Mesendoderm (in vitro differentiated cells): ENCODE results near the gene SHISA7.
"Not testable (repeated sequence)": the region's sequence is repeated elsewhere in the genome, so short reads cannot be mapped to it uniquely, and the experiment has no call there.

ENCODE experiments used
- DNase-seq: peaks from one replicate; pipeline ENCODE4 v3.0.0; 2013
- H2AK5ac ChIP-seq: 2 replicates; pipeline ENCODE4 v1.6.1; 2013; ENCODE audit warnings: low read length, inconsistent platforms
- H2BK120ac ChIP-seq: 2 replicates; pipeline ENCODE4 v1.6.1; 2013; ENCODE audit warnings: low read depth, mild to moderate bottlenecking, low read length, moderate library complexity, mixed read lengths
- H2BK15ac ChIP-seq: replicated peaks from 2 replicates; pipeline ENCODE4 v1.6.1; 2013; ENCODE audit warnings: low read depth, mild to moderate bottlenecking, moderate library complexity
- H2BK5ac ChIP-seq: 2 replicates; pipeline ENCODE4 v1.6.1; 2013; ENCODE audit warnings: low read length, inconsistent platforms
- H3K18ac ChIP-seq: 2 replicates; pipeline ENCODE4 v1.6.1; 2013; ENCODE audit warnings: mild to moderate bottlenecking, low read length, mixed read lengths
- H3K23ac ChIP-seq: one replicate; pipeline ENCODE4 v1.6.1; 2013; ENCODE audit warnings: low read length
- H3K27ac ChIP-seq: 2 replicates; pipeline ENCODE4 v1.5.1; 2013; ENCODE audit warnings: low read depth, mild to moderate bottlenecking, inconsistent platforms, low read length, moderate library complexity
- H3K27me3 ChIP-seq: 2 replicates; pipeline ENCODE4 v1.6.1; 2013; ENCODE audit warnings: low read length, control low read depth, mild to moderate bottlenecking, inconsistent platforms; ENCODE audit not compliant: insufficient read depth, poor library complexity
- H3K36me3 ChIP-seq: 2 replicates; pipeline ENCODE4 v1.6.1; 2013; ENCODE audit warnings: low read length, inconsistent platforms; ENCODE audit not compliant: control insufficient read depth, insufficient read depth
- H3K4ac ChIP-seq: one replicate; pipeline ENCODE4 v1.6.1; 2013; ENCODE audit warnings: low read depth, mild to moderate bottlenecking, low read length, moderate library complexity
- H3K4me1 ChIP-seq: 2 replicates; pipeline ENCODE4 v1.6.1; 2013; ENCODE audit warnings: low read depth, low read length, inconsistent platforms; ENCODE audit not compliant: control insufficient read depth
- H3K4me2 ChIP-seq: 2 replicates; pipeline ENCODE4 v1.6.1; 2013; ENCODE audit warnings: low read length
- H3K4me3 ChIP-seq: 2 replicates; pipeline ENCODE4 v1.5.1; 2013; ENCODE audit warnings: mild to moderate bottlenecking, low read length
- H3K56ac ChIP-seq: one replicate; pipeline ENCODE4 v1.6.1; 2013; ENCODE audit warnings: low read length
- H3K79me1 ChIP-seq: 2 replicates; pipeline ENCODE4 v1.6.1; 2013; ENCODE audit warnings: low read length, inconsistent platforms
- H3K79me2 ChIP-seq: 2 replicates; pipeline ENCODE4 v1.6.1; 2013; ENCODE audit warnings: mild to moderate bottlenecking, low read length; ENCODE audit not compliant: control insufficient read depth, insufficient read depth
- H3K9ac ChIP-seq: 2 replicates; pipeline ENCODE4 v1.6.1; 2013; ENCODE audit warnings: low read length, inconsistent platforms
- H4K5ac ChIP-seq: one replicate; pipeline ENCODE4 v1.6.1; 2013; ENCODE audit warnings: low read length
- H4K8ac ChIP-seq: one replicate; pipeline ENCODE4 v1.6.1; 2013; ENCODE audit warnings: low read depth, mild to moderate bottlenecking, control low read depth, low read length, moderate library complexity
- WGBS: extraction: QIAGEN DNeasy Blood & Tissue Kit; methylation state at CpG from one replicate; pipeline ENCODE4 v1.1.7; 2013; ENCODE audit warnings: low lambda C conversion rate, missing lambda C conversion rate; ENCODE audit not compliant: insufficient coverage; ENCODE audit errors: extremely low coverage; 5-methylcytosine and 5-hydroxymethylcytosine counted together

Gene SHISA7

DNA sequence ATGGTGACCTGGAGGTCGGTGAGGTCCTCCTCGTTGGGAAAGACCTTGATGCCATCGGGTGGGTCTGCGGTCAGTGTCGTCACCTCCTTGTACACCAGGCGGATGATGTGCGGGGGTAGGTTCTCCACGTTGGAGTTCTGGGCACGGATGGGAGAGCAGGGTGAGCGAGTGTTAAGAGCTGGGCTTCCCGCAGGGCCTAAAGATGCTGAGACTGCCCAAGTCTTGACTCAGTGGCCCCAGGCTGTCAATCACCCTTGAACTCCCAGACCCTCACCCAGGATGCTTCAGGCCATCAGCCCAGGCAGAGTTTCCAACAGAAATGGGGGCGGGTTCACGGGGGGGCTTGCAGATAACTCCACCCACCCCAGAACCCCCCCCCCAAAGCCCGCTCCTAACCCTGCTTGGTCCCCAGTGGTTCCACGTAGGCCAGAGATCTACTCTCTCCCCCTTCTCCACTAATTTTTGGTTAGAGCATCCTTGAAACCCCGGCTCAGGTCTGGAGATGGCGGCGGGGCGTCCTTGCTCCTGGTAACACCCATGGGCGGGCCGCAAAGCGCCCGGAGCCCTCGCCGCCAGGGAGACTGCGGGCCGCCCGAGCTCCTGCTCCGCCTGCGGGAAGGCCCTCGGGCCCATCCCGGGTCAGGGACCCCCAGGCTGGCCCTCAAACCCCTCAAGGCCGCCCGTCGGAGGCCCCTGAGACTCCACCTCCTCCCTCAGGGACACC, 36.1 kb downstream of the SHISA7 start:
- no CpG with 5 or more reads among the region's 35 CpGs for WGBS
- Histone ChIP-seq H3K27ac (peak overlapping the region; percentile 98), H3K27me3 (no peaks in the 10 kb centered on the region), H4K5ac (no peak overlapping the region), H3K79me1 (peaks cover 19% of the 10 kb centered on the region), H3K23ac (peak overlapping the region; percentile 91), H3K4me2 (peak overlapping the region; percentile 3), H3K9ac (peak overlapping the region; percentile 97), H3K36me3 (peaks cover 13% of the 10 kb centered on the region), H2BK15ac (no peak overlapping the region), H3K4me1 (peaks cover 10% of the 10 kb centered on the region), H2BK5ac (no peak overlapping the region), H3K4ac (peak overlapping the region; percentile 85), H2AK5ac (no peak overlapping the region), H3K18ac (peak overlapping the region; percentile 98), H4K8ac (no peak overlapping the region), H2BK120ac (peak overlapping the region; percentile 52), H3K4me3 (peak overlapping the region; percentile 91), H3K56ac (peak overlapping the region; percentile 93), H3K79me2 (peaks cover 28% of the 10 kb centered on the region)
- DNase-seq = no peak

DNA sequence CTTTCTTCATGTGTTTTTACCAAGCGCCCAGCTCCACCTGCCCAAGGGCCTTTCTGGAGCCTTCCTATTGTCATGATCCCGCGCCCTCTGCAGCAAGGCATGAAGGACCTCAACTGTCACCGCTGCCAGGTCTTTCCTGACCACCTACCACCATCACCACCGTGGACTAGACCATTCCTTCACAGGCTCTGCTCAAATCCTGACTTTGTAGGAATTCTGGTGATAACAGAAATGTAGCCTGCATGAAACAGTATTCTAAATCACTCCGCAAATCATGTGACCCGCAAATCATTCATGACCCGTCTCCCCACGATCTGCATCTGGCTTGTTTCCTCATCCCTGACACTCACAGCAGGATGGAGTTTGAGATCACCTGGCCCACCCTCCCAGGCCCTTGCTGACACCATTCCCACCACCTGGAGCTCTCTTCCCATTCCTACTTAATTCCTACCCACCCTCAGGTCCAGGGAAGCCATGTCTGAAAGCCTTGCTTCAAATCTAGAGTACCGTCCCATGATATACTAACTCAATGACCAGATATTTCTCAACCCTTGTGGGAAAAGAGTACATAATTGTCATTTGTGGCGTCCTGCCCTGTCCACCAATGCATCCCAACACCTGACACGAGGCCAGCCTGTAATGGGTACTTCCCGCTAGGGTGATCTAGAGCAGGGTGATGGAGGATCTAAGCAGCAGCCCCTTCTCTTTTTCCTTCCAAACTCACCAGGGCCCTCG, 36.8 kb downstream of the SHISA7 start:
- Histone ChIP-seq H3K27me3 (no peaks in the 10 kb centered on the region), H2BK5ac (no peak overlapping the region), H3K23ac (peak overlapping the region; percentile 67), H3K4me2 (peak overlapping the region; percentile 3), H3K4me3 (peak overlapping the region; percentile 91), H4K5ac (no peak overlapping the region), H3K4ac (no peak overlapping the region), H2BK120ac (no peak overlapping the region), H3K36me3 (peaks cover 13% of the 10 kb centered on the region), H3K79me2 (peaks cover 28% of the 10 kb centered on the region), H3K9ac (peak overlapping the region; percentile 97), H2AK5ac (no peak overlapping the region), H2BK15ac (no peak overlapping the region), H3K56ac (peak overlapping the region; percentile 93), H3K18ac (no peak overlapping the region), H3K4me1 (peaks cover 10% of the 10 kb centered on the region), H3K79me1 (peaks cover 19% of the 10 kb centered on the region), H3K27ac (no peak overlapping the region), H4K8ac (no peak overlapping the region)
- no CpG with 5 or more reads among the region's 14 CpGs for WGBS
- no peak for DNase-seq

DNA sequence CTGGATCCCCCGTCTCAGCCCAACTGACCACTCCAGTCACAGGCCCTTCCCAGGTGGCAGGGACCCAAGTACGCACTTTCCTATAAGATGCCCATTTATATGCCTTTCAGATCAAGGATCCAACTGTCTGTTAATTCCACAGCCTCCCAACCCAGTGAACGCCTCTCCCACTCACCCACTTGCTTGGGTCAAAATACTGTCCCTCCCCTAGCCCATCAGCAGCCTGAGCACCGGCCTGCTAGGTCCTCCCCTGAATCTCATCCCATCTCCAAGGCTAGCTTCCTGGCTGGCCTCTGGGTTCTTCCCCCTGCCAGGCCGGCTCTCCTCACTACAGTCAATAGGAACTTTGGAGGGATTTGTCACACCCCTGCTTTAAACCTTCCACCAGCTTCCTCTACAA, 37.5 kb downstream of the SHISA7 start:
- peaks cover 19% of the 10 kb centered on the region for H3K79me1 ChIP-seq
- no peak overlapping the region for H4K5ac ChIP-seq
- peak overlapping the region; percentile 97 for H3K9ac ChIP-seq
- H3K4me2 ChIP-seq = peak overlapping the region; percentile 3
- H2BK5ac ChIP-seq = no peak overlapping the region
- H3K18ac ChIP-seq = no peak overlapping the region
- no peak for DNase-seq
- H3K4me3 ChIP-seq = no peak overlapping the region
- peaks cover 13% of the 10 kb centered on the region for H3K36me3 ChIP-seq
- no peak overlapping the region for H2BK120ac ChIP-seq
- H2AK5ac ChIP-seq = no peak overlapping the region
- no peak overlapping the region for H3K27ac ChIP-seq
- H3K4ac ChIP-seq = no peak overlapping the region
- H2BK15ac ChIP-seq = no peak overlapping the region
- H3K79me2 ChIP-seq = peaks cover 28% of the 10 kb centered on the region
- H3K4me1 ChIP-seq = peaks cover 10% of the 10 kb centered on the region
- WGBS = no CpG with 5 or more reads among the region's 5 CpGs
- no peaks in the 10 kb centered on the region for H3K27me3 ChIP-seq
- no peak overlapping the region for H3K23ac ChIP-seq
- H3K56ac ChIP-seq = peak overlapping the region; percentile 93
- H4K8ac ChIP-seq = no peak overlapping the region

DNA sequence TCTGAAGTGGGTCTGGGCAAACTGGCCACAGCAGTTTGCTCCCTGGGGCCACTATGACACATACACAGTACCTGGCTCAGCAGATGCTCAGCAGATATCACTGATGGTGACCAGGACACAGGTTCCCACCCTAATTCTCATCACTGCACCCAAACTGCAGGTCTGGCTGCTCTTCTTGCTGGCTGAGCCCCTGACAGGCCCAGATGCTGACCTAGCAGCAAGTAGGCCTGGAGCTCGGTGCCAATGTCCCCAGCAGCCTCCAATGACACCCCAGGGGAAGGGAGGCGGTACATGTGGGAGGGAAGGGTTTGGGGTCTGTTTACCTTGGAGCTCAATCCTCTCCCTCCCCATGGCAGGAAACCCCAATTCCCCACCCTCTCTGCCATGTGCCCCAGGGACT, 40.6 kb downstream of the SHISA7 start:
- Histone ChIP-seq H4K8ac (no peak overlapping the region), H2BK120ac (no peak overlapping the region), H3K36me3 (peaks cover 13% of the 10 kb centered on the region), H3K4me3 (no peak overlapping the region), H2AK5ac (no peak overlapping the region), H3K9ac (no peak overlapping the region), H3K23ac (no peak overlapping the region), H3K56ac (no peak overlapping the region), H3K27ac (no peak overlapping the region), H4K5ac (no peak overlapping the region), H3K18ac (no peak overlapping the region), H3K4me1 (peaks cover 9% of the 10 kb centered on the region), H3K4ac (no peak overlapping the region), H3K79me2 (peaks cover 28% of the 10 kb centered on the region), H3K4me2 (no peak overlapping the region), H3K79me1 (peaks cover 19% of the 10 kb centered on the region), H2BK5ac (no peak overlapping the region), H2BK15ac (no peak overlapping the region), H3K27me3 (no peaks in the 10 kb centered on the region)
- WGBS = no CpG with 5 or more reads among the region's 2 CpGs
- DNase-seq = no peak

DNA sequence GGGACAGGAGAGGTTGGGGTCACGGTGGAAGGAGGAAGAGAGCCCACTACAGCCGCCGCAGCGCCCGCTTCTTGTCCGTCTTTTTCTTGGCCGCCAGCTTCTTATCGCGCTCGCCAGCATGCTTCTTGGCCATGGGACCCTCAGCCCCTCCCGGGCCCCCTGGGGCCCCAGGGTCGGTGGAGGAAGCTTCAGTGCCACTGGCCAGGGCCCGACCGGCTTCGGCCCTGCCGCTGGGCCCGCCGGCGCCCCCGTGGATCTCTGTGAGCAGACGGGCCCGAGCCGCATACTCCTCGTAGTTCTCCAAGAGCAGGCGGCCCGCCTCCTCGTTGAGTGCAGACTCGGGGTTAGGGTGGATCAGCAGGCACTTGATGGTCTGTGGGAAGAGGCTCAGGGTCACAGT, 41.7 kb downstream of the SHISA7 start:
- not testable (repeated sequence) for H4K5ac ChIP-seq, H3K4ac ChIP-seq, H3K27me3 ChIP-seq, DNase-seq, H3K23ac ChIP-seq, H3K18ac ChIP-seq, H2BK15ac ChIP-seq, H3K27ac ChIP-seq, H3K4me1 ChIP-seq, H2BK120ac ChIP-seq, H3K4me3 ChIP-seq, H3K9ac ChIP-seq, H3K4me2 ChIP-seq, H3K56ac ChIP-seq, H4K8ac ChIP-seq, H2AK5ac ChIP-seq, H2BK5ac ChIP-seq
- peaks cover 17% of the 10 kb centered on the region for H3K79me1 ChIP-seq
- WGBS = no CpG with 5 or more reads among the region's 28 CpGs
- H3K36me3 ChIP-seq = peaks cover 13% of the 10 kb centered on the region
- H3K79me2 ChIP-seq = peaks cover 18% of the 10 kb centered on the region
